ENCODE data around the gene LRCH3.

The LRCH3 gene

GRCh38 chr3:197936819-197937384 is 145.8 kb downstream of the LRCH3 start:
- DNase-seq (ENCODE audit: low spot score), result no peak
